NB4 (cell line): Measurements from ENCODE around the gene FCMR.

Source experiments
- DNase-seq: peaks from one replicate; pipeline ENCODE4 v3.0.0; 2010; ENCODE audit warnings: low read depth
- H3K4me3 ChIP-seq: one replicate; pipeline ENCODE4 v1.5.1; 2011; ENCODE audit warnings: mild to moderate bottlenecking, low read depth, low read length, moderate library complexity
- CTCF ChIP-seq: IDR thresholded peaks from one replicate; pipeline ENCODE4 v1.5.1; 2012; ENCODE audit warnings: low read depth, low read length
- MAX ChIP-seq: IDR thresholded peaks from 2 replicates; pipeline ENCODE4 v1.6.1; 2011; ENCODE audit warnings: low read depth, low read length
- MYC ChIP-seq: IDR thresholded peaks from 2 replicates; pipeline ENCODE4 v1.6.1; 2011; ENCODE audit warnings: low read depth, low read length
- POLR2A ChIP-seq: IDR thresholded peaks from 2 replicates; pipeline ENCODE4 v1.6.1; 2011; ENCODE audit warnings: mild to moderate bottlenecking; ENCODE audit not compliant: insufficient read length; ENCODE audit errors: extremely low read depth

The FCMR gene

DNA sequence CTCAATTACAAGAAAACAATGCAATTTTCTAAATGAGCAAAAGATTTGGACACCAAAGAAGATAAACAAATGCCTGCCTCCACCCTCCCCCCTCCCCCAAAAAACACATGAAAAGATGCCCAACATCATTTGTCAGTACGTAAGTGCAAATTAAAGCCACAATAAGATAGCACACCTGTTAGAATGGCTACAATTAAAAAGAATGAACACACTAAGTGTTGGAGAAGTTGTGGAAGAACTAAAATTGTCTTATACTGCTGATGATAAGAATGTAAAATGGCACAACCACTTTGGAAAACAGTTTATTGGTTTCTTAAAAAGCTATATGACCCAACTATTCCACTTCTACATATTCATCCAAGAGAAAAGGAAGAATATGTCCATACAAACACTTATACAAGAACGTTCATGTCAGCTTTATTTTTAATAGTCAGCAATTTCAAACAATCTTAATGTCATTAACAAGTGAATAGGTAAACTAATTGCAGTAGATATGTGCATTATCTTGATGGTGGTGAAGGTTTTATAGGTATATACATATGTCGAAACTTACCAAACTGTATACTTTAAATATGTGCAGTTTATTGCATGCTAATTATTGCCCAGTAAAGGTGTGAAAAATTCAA, 45.9 kb downstream of the FCMR start:
- no peak for TF ChIP-seq MAX
- no peak for TF ChIP-seq CTCF
- DNase-seq, result no peak
- no peak overlapping the region for H3K4me3 ChIP-seq

DNA sequence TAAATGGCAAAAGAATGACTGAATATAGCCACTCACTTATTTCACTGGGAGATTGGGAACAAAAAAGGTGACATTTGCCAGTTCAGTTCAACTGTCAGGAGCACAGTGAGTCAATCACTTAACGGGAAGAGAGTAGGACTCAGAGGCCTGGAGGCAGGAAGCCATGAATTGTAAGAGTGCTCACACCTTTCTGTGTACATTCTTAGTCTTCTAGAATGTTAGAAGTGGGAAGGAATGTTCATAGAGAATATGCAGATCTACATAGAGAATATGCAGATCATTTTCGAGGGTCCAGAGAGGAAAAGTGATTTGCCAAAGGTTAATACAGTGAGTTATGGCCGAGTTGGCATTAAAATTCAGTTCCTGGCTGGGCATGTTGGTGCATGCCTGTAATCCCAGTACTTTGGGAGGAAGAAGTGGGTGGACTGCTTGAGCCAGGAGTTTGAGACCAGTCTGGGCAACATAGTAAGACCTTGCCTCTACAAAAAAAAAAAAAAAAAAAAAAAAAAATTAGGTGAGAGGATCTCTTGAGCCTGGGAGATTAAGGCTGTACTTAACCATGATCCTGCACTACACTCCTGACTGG, 48.0 kb downstream of the FCMR start:
- TF ChIP-seq MAX, result no peak
- no peak for TF ChIP-seq CTCF
- TF ChIP-seq MYC, result no peak
- TF ChIP-seq POLR2A, result no peak
- H3K4me3 ChIP-seq, result no peak overlapping the region
- no peak for DNase-seq

- no peak for DNase-seq
- no peak overlapping the region for H3K4me3 ChIP-seq
- TF ChIP-seq MAX (no peak), POLR2A (no peak), MYC (no peak), CTCF (no peak)
These were observed 49.6 kb downstream of the FCMR start for GRCh38 chr1:206872139-206872538.

GRCh38 chr1:206868264-206868663, 53.5 kb downstream of the FCMR start:
- no peak for DNase-seq
- no peak for TF ChIP-seq MAX
- TF ChIP-seq CTCF, result no peak
- no peak for TF ChIP-seq POLR2A
- no peak for TF ChIP-seq MYC

GRCh38 chr1:206867716-206868115, 54.0 kb downstream of the FCMR start:
- no peak for DNase-seq
- no peak overlapping the region for H3K4me3 ChIP-seq
- TF ChIP-seq CTCF (no peak), MAX (no peak), MYC (no peak)

More at GRCh38 chr1:206868264-206868663, 53.5 kb downstream of the FCMR start:
- H3K4me3 ChIP-seq, result no peak overlapping the region
